Renal cortex interstitium (tissue), 11 donors: Measurements from ENCODE around the gene ATP12A. TPM values are rescaled to one million over a fixed set of nuclear protein-coding genes. Genes with fewer than 3 reads are reported as not detected.

Experiments used
- DNase-seq, 11 donors: peaks; one replicate each; pipeline ENCODE4 v3.0.0-alpha.2; 2013; ENCODE audit warnings: low read depth in 9 of 11, low spot score in 4 of 11; ENCODE audit errors: extremely low read depth in 1 of 11
- polyA plus RNA-seq, 3 donors: library from polyadenylated mRNA; unstranded; fragments of 120-200 nt; gene quantifications; one replicate each; pipeline ENCODE4 v1.2.1, GENCODE V29; 2013; ENCODE audit not compliant: insufficient read length in 3 of 3

Gene ATP12A
- polyA plus RNA-seq, 3 donors: 12.1 to 16.5 (median 13.4) TPM

GRCh38 chr13:24680921-24681604, 855 bp downstream of the ATP12A start:
- no peak for DNase-seq

GRCh38 chr13:24681930-24682329, 1.7 kb downstream of the ATP12A start:
- DNase-seq: no peak

DNA sequence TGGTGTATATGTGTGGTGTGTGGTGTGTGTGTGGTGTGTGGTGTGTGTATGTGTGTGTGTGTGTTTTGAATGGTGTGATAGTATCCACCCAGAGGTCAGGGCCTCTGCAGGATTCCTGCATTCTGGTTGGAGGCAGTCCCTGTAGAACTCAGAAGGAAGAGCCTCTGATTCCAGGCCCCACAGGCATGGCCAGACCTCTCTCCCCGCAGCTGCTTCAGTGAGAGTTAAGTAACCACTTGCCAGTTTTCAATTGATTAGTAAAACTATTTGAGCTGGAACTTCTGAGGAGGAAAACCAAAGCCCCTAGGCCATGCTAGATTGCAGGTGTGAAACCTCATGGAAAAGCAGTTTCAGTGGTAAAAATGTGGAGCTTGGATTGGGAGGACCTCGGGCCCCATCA, 2.1 kb downstream of the ATP12A start:
- no peak for DNase-seq

- DNase-seq: no peak
Observed at GRCh38 chr13:24683351-24683750, 3.1 kb downstream of the ATP12A start.

DNA sequence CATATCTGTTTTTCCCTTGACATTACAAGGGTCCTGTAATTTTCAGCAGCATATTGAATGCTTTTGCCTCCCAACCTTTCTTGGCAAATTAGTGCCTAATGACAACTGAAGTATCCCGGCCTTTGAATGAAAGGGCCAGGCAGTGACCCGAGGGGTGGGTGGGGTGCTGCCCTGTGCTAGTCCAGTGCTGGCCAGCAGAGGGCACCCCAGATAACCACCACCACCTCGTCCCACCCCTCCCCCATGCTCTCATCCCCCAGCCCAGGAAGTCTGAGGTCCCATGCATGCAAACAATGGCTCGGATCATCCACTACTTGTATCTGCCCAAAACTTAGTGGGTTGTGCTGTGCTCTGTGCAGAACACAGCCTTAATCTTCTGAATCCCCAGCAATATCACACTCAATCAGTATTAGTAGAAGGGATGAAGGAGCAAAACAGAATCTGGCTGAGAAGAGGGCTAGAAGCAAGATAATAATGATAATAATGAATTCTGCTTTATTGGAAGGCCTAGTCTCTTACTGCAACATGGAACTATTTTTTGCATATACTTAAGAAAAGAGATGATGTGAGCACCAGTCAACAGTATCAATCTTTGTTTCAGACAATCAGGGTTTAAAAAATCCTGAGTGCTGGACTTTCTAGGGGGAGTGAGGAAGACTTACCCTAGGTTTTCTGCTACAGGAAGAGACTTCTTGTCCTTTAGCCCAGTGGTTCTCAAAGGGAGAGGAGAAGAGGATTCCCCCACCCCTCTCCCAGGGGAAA, 3.8 kb downstream of the ATP12A start:
- peak in 3 of 11 donors; percentile 22 to 27 (median 23) for DNase-seq

- DNase-seq: no peak
Observed at GRCh38 chr13:24684600-24684998, 4.4 kb downstream of the ATP12A start.

DNA sequence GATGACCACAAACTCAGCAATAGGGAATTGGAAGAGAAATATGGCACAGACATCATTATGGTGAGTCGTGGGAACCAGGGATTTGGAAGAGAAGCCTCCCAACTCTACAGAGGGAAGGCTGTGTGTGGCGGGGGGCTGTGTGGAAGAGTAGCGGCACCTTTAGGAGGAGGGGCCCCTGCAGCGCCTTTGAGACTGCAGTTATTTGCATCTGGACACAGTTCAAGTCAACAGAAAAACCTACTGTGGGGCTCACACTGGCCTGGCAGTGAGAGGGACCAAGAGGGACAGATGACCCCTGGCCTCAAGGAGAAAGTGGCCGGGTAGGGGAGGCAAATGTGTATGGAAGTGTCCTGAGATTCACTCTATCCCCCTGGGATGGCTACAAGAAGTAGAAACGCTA, 5.1 kb downstream of the ATP12A start:
- no peak for DNase-seq

DNA sequence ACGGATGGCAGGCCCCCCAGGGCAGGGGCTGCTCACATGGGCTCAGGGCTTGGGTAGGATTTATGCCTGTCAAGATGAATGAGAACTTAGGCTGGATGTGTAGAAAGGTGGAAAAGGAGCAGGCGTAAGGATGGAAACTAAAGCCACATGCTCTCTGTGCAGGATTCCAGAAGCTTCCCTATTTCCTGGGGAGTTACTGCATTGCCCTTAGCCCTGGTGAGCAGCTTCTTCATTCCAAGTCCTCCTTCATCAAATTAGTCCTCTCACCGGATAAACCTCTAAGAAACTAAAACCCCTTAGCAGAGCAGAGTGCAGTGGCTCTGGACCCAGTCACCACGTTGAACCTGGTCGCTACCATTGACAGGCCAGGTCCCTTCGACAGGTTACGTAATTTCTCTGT, 7.4 kb downstream of the ATP12A start:
- no peak for DNase-seq

DNA sequence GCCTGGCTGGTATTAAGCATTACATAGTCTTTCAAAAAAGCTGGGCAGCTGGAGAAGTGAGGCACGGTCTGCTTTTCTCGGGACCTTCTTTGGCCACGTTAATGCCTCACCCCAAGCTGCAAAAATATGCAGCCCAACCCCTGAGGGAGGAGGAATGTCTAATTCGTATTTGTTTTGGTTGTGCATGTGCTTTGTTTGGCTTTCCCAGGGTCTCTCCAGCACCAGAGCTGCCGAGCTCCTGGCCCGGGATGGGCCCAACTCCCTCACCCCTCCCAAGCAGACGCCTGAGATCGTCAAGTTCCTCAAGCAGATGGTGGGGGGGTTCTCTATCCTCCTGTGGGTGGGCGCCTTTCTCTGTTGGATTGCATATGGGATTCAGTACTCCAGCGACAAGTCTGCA, 7.9 kb downstream of the ATP12A start:
- no peak for DNase-seq

DNA sequence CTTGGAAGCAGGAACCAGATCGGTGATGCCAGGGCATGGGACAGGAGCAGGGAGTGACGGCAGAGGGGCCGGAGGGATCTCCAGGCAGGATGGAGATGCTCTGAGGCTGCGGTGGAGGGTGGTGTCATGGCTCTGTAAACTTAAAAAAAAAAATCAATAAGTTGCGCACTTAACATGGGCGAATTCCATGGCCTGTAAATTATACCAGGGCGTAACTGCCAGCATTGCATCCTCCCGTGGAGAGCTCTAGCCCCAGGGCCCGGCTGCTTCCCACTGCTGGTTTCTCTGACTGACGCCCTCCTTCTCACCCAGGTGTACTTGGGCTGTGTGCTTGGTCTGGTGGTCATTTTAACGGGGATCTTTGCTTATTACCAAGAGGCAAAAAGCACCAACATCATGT, 8.7 kb downstream of the ATP12A start:
- DNase-seq: no peak

DNA sequence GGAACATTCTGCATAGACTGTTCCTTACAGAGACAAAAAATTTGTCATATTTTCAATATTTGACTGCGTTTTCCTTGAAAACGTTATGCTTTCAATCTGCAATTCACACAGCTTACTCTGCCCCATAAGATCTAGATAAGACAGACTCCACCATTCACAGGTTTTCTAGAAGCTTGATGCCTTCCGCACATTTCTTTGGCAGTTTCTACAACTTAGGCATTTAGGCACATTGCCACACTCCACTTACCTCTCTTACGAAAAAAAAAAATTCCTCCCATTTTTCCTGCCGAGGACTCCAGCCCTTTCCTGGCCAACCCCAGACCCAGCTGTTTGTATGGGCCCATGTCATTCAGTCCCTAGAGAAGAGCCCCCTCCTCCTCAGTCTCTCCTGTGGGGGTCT, 11.2 kb downstream of the ATP12A start:
- DNase-seq: no peak

DNA sequence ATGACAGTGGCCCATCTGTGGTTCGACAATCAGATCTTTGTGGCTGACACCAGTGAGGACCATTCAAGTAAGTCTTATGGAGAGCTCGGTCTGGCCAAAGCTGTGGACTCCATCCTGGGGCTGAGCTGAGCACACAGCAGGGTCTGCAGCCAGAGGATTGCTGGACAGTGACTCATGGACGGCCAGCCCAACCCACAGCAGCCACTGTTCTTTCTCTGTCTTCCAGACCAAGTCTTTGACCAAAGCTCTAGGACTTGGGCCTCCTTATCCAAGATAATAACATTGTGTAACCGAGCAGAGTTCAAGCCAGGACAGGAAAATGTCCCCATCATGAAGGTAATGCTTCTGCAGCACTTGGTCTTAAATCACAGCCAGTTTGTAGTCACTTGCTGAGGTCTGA, 12.4 kb downstream of the ATP12A start:
- DNase-seq: no peak

- DNase-seq: peak in 5 of 11 donors; percentile 34 to 52 (median 38)
Observed at GRCh38 chr13:24693862-24694471, 13.8 kb downstream of the ATP12A start.

DNA sequence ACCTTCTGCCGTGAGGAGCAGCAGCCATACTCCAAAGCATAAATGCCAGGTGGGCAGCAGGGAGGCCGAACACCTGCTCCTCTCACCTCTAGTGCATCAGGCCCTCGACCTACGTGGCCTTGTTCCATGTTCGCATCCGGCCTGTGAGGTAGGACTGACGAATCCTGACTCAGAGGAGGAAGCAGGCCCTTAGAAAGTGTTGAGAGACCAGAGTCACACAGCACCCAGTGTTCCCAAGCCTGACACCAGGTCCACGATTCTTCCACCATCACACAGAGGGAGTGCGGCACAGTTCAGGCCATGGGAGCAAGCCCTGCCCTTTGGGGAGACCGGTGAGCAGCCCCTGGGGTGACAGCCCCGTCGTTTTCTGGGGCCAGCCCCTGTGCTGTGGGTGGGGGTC, 14.7 kb downstream of the ATP12A start:
- DNase-seq: no peak

DNA sequence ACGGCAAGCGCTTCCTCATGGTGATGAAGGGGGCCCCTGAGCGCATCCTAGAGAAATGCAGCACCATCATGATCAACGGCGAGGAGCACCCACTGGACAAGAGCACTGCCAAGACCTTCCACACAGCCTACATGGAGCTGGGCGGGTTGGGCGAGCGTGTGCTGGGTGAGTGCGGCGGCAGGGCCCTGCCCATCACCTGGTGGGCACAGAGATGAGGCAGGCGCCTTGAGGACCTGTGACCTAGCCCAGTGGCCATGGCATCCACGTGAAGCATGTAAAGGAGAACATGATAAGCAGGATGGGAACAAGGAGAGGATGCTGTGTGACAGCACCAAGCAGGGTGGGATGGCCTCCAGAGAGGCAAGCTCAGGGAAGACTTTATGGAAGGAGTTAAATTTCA, 18.5 kb downstream of the ATP12A start:
- DNase-seq: no peak

GRCh38 chr13:24699541-24699940, 19.3 kb downstream of the ATP12A start:
- DNase-seq: no peak

GRCh38 chr13:24700539-24700938, 20.3 kb downstream of the ATP12A start:
- no peak for DNase-seq

GRCh38 chr13:24706886-24707585, 26.8 kb downstream of the ATP12A start:
- no peak for DNase-seq

DNA sequence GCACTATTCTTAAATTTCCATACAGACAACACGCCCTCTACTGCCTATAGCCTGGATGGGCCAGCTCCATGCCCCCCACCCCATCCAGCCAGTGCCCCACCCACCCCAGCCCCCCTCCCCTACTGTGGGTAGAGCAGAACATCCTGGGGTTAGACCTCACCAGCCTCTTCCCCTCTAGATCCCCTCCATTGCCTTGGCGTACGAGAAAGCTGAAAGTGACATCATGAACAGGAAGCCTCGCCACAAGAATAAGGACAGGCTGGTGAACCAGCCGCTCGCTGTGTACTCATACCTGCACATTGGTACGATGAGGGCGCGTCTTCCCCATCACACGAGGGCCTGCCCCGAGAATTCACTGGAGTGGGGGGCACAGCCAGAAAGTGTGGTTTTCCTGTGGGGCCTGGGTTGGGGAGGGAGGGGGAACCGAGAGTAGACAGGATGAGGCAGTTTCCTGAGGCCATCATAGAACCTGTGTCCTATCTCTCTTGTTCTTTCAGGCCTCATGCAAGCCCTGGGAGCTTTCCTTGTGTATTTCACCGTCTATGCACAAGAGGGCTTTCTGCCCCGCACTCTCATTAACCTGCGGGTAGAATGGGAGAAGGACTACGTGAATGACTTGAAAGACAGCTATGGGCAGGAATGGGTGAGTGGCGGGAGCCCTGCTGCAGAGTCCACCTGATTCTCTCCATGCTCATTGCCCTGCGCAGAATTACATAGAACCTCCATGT, 29.1 kb downstream of the ATP12A start:
- no peak for DNase-seq
